Muscle of back (tissue), 13 donors: ENCODE results near the gene AQP9. TPM values are rescaled to one million over a fixed set of nuclear protein-coding genes. Genes with fewer than 3 reads are reported as not detected.
A peak's percentile ranks its signal among the peaks of the same experiment; 100 is the strongest.
"Not testable (repeated sequence)": the region's sequence is repeated elsewhere in the genome, so short reads cannot be mapped to it uniquely, and the experiment has no call there.

Experiments
- DNase-seq, 3 donors: peaks; one replicate each; pipeline versions ENCODE4 v3.0.0 to v3.0.0-alpha.2; 2013
- long read RNA-seq, 9 donors: transcript quantifications; one replicate each; lab custom pipeline, GENCODE V29; 2026
- polyA plus RNA-seq, 10 donors: library from polyadenylated mRNA; unstranded; fragments of 120-200 nt; gene quantifications; one replicate each; pipeline ENCODE4 v1.2.1, GENCODE V29; 2013; ENCODE audit not compliant: insufficient read length in 10 of 10

The AQP9 gene
- under 1 TPM in 8 of 10 donors, not detected in 2; 0.08 to 0.28 (median 0.21) TPM for polyA plus RNA-seq
- long read RNA-seq, donor 1, result 0 reads
- long read RNA-seq, donor 2, result 0 reads
- long read RNA-seq, donor 3, result 0 reads
- long read RNA-seq, donor 4, result 0 reads
- long read RNA-seq, donor 5, result 0 reads
- long read RNA-seq, donor 6, result 0 reads
- long read RNA-seq, donor 7, result 0 reads
- long read RNA-seq, donor 8, result 0 reads
- long read RNA-seq, donor 9, result 0 reads

GRCh38 chr15:58138106-58138505, at the start of gene AQP9:
Gene AQP9 (plus strand): TSS chr15:58138381. CDS start chr15:58138566, 185 bp downstream.
- no peak for DNase-seq

GRCh38 chr15:58095415-58095814, 42.8 kb upstream of the AQP9 start:
- DNase-seq, result no peak

GRCh38 chr15:58096529-58097084, 41.6 kb upstream of the AQP9 start:
- DNase-seq, result no peak

- no peak for DNase-seq
These were observed 34.7 kb upstream of the AQP9 start for GRCh38 chr15:58103482-58103881.

- DNase-seq, result no peak
These were observed 30.1 kb upstream of the AQP9 start for GRCh38 chr15:58108117-58108516.

- DNase-seq, result no peak
These were observed 28.8 kb upstream of the AQP9 start for GRCh38 chr15:58109419-58109818.

GRCh38 chr15:58110999-58111717, 27.0 kb upstream of the AQP9 start:
- no peak for DNase-seq

- no peak for DNase-seq
These were observed 26.5 kb upstream of the AQP9 start for GRCh38 chr15:58111718-58112104.

GRCh38 chr15:58113358-58113757, 24.8 kb upstream of the AQP9 start:
- DNase-seq, result not testable (repeated sequence)

GRCh38 chr15:58114388-58114787, 23.8 kb upstream of the AQP9 start:
- DNase-seq, result no peak

GRCh38 chr15:58114812-58115211, 23.4 kb upstream of the AQP9 start:
- DNase-seq, result no peak

GRCh38 chr15:58115692-58116091, 22.5 kb upstream of the AQP9 start:
- DNase-seq, result peak in 1 of 3 donors; percentile 18

GRCh38 chr15:58117619-58118018, 20.6 kb upstream of the AQP9 start:
- DNase-seq, result no peak

GRCh38 chr15:58118272-58118671, 19.9 kb upstream of the AQP9 start:
- no peak for DNase-seq

- DNase-seq, result no peak
These were observed 19.2 kb upstream of the AQP9 start for GRCh38 chr15:58119016-58119415.

GRCh38 chr15:58124585-58124984, 13.6 kb upstream of the AQP9 start:
- DNase-seq, result no peak

- no peak for DNase-seq
These were observed 12.8 kb upstream of the AQP9 start for GRCh38 chr15:58125333-58125732.

GRCh38 chr15:58134886-58135285, 3.3 kb upstream of the AQP9 start:
- no peak for DNase-seq

GRCh38 chr15:58135511-58136174, 2.5 kb upstream of the AQP9 start:
- DNase-seq, result no peak

GRCh38 chr15:58136731-58137130, 1.4 kb upstream of the AQP9 start:
- no peak for DNase-seq

- no peak for DNase-seq
These were observed 495 bp upstream of the AQP9 start for GRCh38 chr15:58137686-58138085.

- DNase-seq, result peak; percentile 37 to 79 (median 62)
These were observed 1.3 kb downstream of the AQP9 start for GRCh38 chr15:58139276-58139988.
